ENCODE measurements around the gene NCKAP5L.

Gene NCKAP5L

GRCh38 chr12:49828133-49829091 is at the start of gene NCKAP5L:
Gene NCKAP5L, minus strand, starts transcription at chr12:49828413. Its CDS starts 24,369 bp downstream, at chr12:49804044.
- DNase-seq (ENCODE audit: low read depth): peak; percentile 97
- no peak for TF ChIP-seq CTCF (conservative IDR thresholded peaks at IDR 0.05; ENCODE audit: low read length)
- H3K4me3 ChIP-seq (ENCODE audit: low read length): peak within 1 kb of the TSS; percentile 92

GRCh38 chr12:49877066-49877465 is 48.9 kb upstream of the NCKAP5L start:
- DNase-seq (ENCODE audit: low read depth): no peak
- no peak overlapping the region for H3K4me3 ChIP-seq (ENCODE audit: low read length)
- TF ChIP-seq CTCF (conservative IDR thresholded peaks at IDR 0.05; ENCODE audit: low read length): no peak

GRCh38 chr12:49876070-49876469 is 47.9 kb upstream of the NCKAP5L start:
- no peak for DNase-seq (ENCODE audit: low read depth)
- TF ChIP-seq CTCF (conservative IDR thresholded peaks at IDR 0.05; ENCODE audit: low read length): no peak
- H3K4me3 ChIP-seq (ENCODE audit: low read length): no peak overlapping the region

- no peak for TF ChIP-seq CTCF (conservative IDR thresholded peaks at IDR 0.05; ENCODE audit: low read length)
- DNase-seq (ENCODE audit: low read depth): no peak
- no peak overlapping the region for H3K4me3 ChIP-seq (ENCODE audit: low read length)
Observed at GRCh38 chr12:49875115-49875720, 47.0 kb upstream of the NCKAP5L start.

GRCh38 chr12:49874142-49874897 is 46.1 kb upstream of the NCKAP5L start:
- no peak for TF ChIP-seq CTCF (conservative IDR thresholded peaks at IDR 0.05; ENCODE audit: low read length)
- no peak for DNase-seq (ENCODE audit: low read depth)
- no peak overlapping the region for H3K4me3 ChIP-seq (ENCODE audit: low read length)

GRCh38 chr12:49873361-49873934 is 45.2 kb upstream of the NCKAP5L start:
- no peak overlapping the region for H3K4me3 ChIP-seq (ENCODE audit: low read length)
- no peak for DNase-seq (ENCODE audit: low read depth)
- TF ChIP-seq CTCF (conservative IDR thresholded peaks at IDR 0.05; ENCODE audit: low read length): no peak

Measured in AG10803 (cell line).